Measurements from ENCODE around the gene SF3B6. TPM values are rescaled to one million over a fixed set of nuclear protein-coding genes. Genes with fewer than 3 reads are reported as not detected.

The SF3B6 gene
- total RNA-seq, 4 donors from 2014 or later, result 86.9 to 121 (median 113) TPM

GRCh38 chr2:24105816-24106215, 29.7 kb upstream of the SF3B6 start:
- Histone ChIP-seq H3K4me1 (no peaks in the 10 kb centered on the region), H3K9me3 (no peaks in the 10 kb centered on the region), H3K27ac (replicated peaks in 1 of 4) (no peak overlapping the region), H3K4me3 (no peak overlapping the region), H3K27me3 (no peaks in the 10 kb centered on the region), H3K36me3 (peaks cover 0 to 29% (median 9%) of the 10 kb centered on the region in 4 donors)
- TF ChIP-seq CTCF (IDR thresholded peaks at IDR 0.05) (no peak), POLR2A (IDR thresholded peaks at IDR 0.05; ENCODE audit: low read depth) (no peak)
- DNase-seq (ENCODE audit: extremely low spot score), result no peak
- intact Hi-C loops (cut with DNase I), result no loop called here
- 48% methylated on average over 2 of the region's 2 CpGs for WGBS

GRCh38 chr2:24104906-24105305, 28.8 kb upstream of the SF3B6 start:
- Histone ChIP-seq H3K36me3 (peaks cover 0 to 29% (median 9%) of the 10 kb centered on the region in 4 donors), H3K4me3 (no peak overlapping the region), H3K4me1 (no peaks in the 10 kb centered on the region), H3K27me3 (no peaks in the 10 kb centered on the region), H3K9me3 (no peaks in the 10 kb centered on the region), H3K27ac (replicated peaks in 1 of 4) (no peak overlapping the region)
- intact Hi-C loops (cut with DNase I), result no loop called here
- TF ChIP-seq POLR2A (IDR thresholded peaks at IDR 0.05; ENCODE audit: low read depth) (no peak), CTCF (IDR thresholded peaks at IDR 0.05) (no peak), POLR2AphosphoS5 (IDR thresholded peaks at IDR 0.05) (no peak), EP300 (IDR thresholded peaks at IDR 0.05) (no peak)
- WGBS, result 57% methylated on average over 3 of the region's 4 CpGs
- DNase-seq (ENCODE audit: extremely low spot score), result no peak

GRCh38 chr2:24104110-24104650, 28.1 kb upstream of the SF3B6 start:
- no peak for DNase-seq (ENCODE audit: extremely low spot score)
- H3K27ac ChIP-seq (replicated peaks in 1 of 4), result no peak overlapping the region
- no peak for TF ChIP-seq POLR2AphosphoS5 (IDR thresholded peaks at IDR 0.05)
- no peak for TF ChIP-seq POLR2A (IDR thresholded peaks at IDR 0.05; ENCODE audit: low read depth)
- no peak for TF ChIP-seq CTCF (IDR thresholded peaks at IDR 0.05)
- TF ChIP-seq EP300 (IDR thresholded peaks at IDR 0.05), result no peak
- no peak overlapping the region for H3K4me3 ChIP-seq
- H3K27me3 ChIP-seq, result no peaks in the 10 kb centered on the region
- H3K4me1 ChIP-seq, result no peaks in the 10 kb centered on the region
- 96% methylated on average over 7 of the region's 8 CpGs for WGBS
- H3K9me3 ChIP-seq, result no peaks in the 10 kb centered on the region
- intact Hi-C loops (cut with DNase I), result no loop called here
- peaks cover 0 to 29% (median 9%) of the 10 kb centered on the region in 4 donors for H3K36me3 ChIP-seq

GRCh38 chr2:24102677-24103076, 26.6 kb upstream of the SF3B6 start:
- WGBS, result 93% methylated on average over 1 of the region's 1 CpG

More at GRCh38 chr2:24102677-24103076, 26.6 kb upstream of the SF3B6 start:
- intact Hi-C loops (cut with DNase I), result no loop called here
- no peaks in the 10 kb centered on the region for H3K27me3 ChIP-seq
- no peak overlapping the region for H3K4me3 ChIP-seq
- no peak overlapping the region for H3K27ac ChIP-seq (replicated peaks in 1 of 4)
- no peak for TF ChIP-seq POLR2A (IDR thresholded peaks at IDR 0.05; ENCODE audit: low read depth)
- no peak for TF ChIP-seq EP300 (IDR thresholded peaks at IDR 0.05)
- no peak for TF ChIP-seq CTCF (IDR thresholded peaks at IDR 0.05)
- TF ChIP-seq POLR2AphosphoS5 (IDR thresholded peaks at IDR 0.05), result no peak
- peaks cover 0 to 29% (median 9%) of the 10 kb centered on the region in 4 donors for H3K36me3 ChIP-seq
- H3K9me3 ChIP-seq, result no peaks in the 10 kb centered on the region
- DNase-seq (ENCODE audit: extremely low spot score), result no peak
- H3K4me1 ChIP-seq, result no peaks in the 10 kb centered on the region
